Activated CD8-positive, alpha-beta memory T cell treated with anti-CD3 and anti-CD28 coated beads, Interleukin-2, amount 50 U/mL, for 1 hour (primary cell): ENCODE data around the gene C10orf143.

Source experiments
- DNase-seq: peaks from one replicate; pipeline ENCODE4 v3.0.0-alpha.2; 2020; ENCODE audit errors: extremely low read depth

C10orf143 gene

GRCh38 chr10:130016095-130016494, 94.5 kb downstream of the C10orf143 start:
- no peak for DNase-seq

GRCh38 chr10:130015075-130015695, 95.4 kb downstream of the C10orf143 start:
- DNase-seq, result no peak

GRCh38 chr10:130014263-130015074, 96.2 kb downstream of the C10orf143 start:
- no peak for DNase-seq
